ENCODE results near the gene NKD1.

NKD1 gene

GRCh38 chr16:50697881-50698767, 149.9 kb downstream of the NKD1 start:
- peak in 1 of 10 donors; percentile 78 for DNase-seq
- intact Hi-C loops (cut with DNase I), result no loop called here
